ENCODE results near the gene SMURF2.

DNA sequence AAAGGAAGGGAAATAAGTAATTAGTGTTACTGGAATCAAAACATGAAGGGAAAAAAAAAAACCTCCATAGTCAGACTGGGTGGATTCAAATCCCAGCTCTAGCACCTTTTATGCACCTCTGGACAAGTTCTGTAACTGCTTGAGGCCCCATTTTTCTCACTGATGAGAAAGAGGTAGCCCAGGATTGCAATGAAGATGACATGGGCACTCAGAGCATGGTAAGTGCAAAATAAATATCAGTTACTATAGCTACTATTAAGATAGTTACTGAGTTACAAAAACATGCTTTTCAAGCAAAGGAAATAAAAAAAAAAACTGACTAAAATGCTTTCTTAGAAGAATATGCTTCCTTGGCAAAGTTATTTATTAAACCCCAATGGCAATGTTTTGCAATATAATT, 96.5 kb downstream of the SMURF2 start:
- TF ChIP-seq POLR2AphosphoS5 (IDR thresholded peaks at IDR 0.05), result no peak
- TF ChIP-seq POLR2A (IDR thresholded peaks at IDR 0.05), result no peak
- TF ChIP-seq, protein P1, sequence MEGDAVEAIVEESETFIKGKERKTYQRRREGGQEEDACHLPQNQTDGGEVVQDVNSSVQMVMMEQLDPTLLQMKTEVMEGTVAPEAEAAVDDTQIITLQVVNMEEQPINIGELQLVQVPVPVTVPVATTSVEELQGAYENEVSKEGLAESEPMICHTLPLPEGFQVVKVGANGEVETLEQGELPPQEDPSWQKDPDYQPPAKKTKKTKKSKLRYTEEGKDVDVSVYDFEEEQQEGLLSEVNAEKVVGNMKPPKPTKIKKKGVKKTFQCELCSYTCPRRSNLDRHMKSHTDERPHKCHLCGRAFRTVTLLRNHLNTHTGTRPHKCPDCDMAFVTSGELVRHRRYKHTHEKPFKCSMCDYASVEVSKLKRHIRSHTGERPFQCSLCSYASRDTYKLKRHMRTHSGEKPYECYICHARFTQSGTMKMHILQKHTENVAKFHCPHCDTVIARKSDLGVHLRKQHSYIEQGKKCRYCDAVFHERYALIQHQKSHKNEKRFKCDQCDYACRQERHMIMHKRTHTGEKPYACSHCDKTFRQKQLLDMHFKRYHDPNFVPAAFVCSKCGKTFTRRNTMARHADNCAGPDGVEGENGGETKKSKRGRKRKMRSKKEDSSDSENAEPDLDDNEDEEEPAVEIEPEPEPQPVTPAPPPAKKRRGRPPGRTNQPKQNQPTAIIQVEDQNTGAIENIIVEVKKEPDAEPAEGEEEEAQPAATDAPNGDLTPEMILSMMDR (IDR thresholded peaks at IDR 0.05 in 8 of 11, conservative IDR thresholded peaks at IDR 0.05 in 3 of 11), result no peak

All from spleen (tissue), 7 donors.